IPS-18c (cell line): ENCODE results near the gene SEMA3E.
"Not testable (repeated sequence)": the region's sequence is repeated elsewhere in the genome, so short reads cannot be mapped to it uniquely, and the experiment has no call there.

ENCODE experiments used
- H3K4me3 ChIP-seq: 2 replicates; pipeline ENCODE4 v1.7.0; 2013; ENCODE audit warnings: low read depth, mild to moderate bottlenecking, low read length, moderate library complexity; ENCODE audit not compliant: insufficient read depth
- H3K9me3 ChIP-seq: one replicate; pipeline ENCODE4 v1.6.1; 2013; ENCODE audit warnings: mild to moderate bottlenecking, low read length, moderate library complexity; ENCODE audit not compliant: control insufficient read depth, insufficient read depth

SEMA3E gene

DNA sequence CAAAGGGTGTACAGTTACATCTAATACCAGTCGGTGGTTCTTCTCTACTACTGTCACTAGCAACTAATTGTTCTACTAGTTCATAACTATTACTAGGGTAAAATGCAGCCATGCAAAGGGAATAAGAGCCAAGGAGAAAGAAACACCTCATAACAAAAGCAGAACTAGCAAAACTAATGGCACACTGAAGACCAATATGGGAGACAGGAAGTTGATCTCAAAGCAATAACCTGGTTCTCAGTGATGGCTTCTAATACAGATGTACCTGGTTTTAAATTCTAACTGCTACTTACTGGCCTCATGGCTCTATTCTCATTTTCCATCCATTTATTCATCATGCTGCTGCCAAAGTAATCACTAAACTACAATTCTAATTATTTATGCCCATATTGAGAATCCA, 170.3 kb downstream of the SEMA3E start:
- no peaks in the 10 kb centered on the region for H3K9me3 ChIP-seq
- no peak overlapping the region for H3K4me3 ChIP-seq

DNA sequence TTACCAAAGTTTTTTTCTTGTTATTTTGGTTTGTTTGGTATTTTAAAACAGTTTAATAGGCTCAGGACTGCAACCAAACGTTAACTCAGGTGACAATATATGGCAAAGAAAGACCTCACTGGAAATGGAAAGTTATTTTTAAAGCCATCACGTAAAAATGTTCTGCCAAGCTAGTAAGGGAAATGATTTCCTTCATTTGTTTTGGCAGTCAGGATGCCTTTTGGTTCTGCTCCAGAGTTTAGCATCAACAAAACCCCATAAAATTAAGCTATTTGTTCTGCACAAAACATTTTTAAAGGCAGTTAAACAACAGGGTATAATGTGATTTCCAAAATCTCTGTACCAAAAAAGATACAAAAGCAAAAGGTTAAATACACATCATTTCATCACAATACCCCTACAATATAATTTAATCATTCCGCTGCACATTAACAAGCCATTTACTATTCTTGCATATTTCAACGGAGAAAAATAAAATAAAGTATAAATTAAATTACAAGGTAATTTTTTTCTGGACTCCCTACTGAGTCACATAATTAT, 172.4 kb downstream of the SEMA3E start:
- no peak overlapping the region for H3K4me3 ChIP-seq
- H3K9me3 ChIP-seq = no peaks in the 10 kb centered on the region

DNA sequence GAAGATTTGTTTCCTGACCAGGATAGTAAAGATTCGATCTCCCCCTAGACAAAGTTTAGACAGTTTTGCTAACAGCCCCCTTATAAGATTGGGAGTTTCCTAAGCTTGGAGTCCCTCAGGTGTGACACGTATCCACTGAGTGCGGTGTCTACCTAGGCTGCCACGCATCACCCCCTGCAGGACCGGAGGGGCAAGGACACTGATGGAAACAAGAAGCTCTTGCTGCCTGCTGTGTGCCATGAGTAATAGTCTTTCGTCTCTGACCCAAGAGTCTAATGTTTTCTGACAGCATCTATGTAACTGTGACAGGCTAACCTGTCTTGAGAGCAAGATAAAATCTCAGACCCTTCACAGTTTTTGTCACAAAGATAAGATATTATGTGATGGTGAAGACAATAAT, 173.5 kb downstream of the SEMA3E start:
- H3K9me3 ChIP-seq = no peaks in the 10 kb centered on the region

DNA sequence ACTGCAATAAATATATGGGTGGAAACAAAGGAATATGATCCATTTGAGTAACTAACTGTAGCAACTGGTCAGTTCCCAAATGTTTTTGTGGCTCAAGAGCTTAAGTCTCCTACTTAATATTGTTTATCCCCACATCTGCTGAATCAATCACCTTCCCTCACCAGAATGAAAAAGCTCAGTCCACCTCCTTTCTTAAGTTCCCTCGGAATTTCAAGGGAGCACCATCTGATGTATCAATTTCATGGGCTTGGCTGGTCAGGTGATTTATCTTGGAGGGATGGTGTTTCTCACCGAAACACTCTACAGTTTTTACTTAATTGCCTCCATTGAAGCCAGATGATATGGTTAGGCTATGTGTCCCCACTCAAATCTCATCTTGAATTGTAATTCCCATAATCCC, 176.6 kb downstream of the SEMA3E start:
- H3K9me3 ChIP-seq = no peaks in the 10 kb centered on the region
- no peak overlapping the region for H3K4me3 ChIP-seq

More for the DNA sequence above, 173.5 kb downstream of the SEMA3E start:
- H3K4me3 ChIP-seq = no peak overlapping the region

DNA sequence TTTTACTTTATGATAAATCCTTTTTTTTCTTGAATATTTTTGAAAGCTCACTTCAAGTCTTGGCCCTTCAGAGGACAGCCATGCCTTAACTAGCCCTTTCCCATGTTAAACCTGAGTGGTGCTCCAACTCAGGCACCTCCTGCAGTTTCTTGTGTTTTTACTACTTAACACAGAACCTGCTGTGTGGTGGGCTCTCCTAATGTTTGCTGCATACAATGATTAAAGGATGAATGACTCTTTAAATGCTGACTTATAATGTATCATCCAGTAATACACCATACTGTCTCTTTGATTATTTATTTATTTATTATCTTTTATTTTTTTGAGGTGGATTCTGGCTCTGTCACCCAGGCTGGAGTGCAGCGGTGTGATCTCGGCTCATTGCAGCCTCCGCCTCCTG, 179.4 kb downstream of the SEMA3E start:
- no peaks in the 10 kb centered on the region for H3K9me3 ChIP-seq

DNA sequence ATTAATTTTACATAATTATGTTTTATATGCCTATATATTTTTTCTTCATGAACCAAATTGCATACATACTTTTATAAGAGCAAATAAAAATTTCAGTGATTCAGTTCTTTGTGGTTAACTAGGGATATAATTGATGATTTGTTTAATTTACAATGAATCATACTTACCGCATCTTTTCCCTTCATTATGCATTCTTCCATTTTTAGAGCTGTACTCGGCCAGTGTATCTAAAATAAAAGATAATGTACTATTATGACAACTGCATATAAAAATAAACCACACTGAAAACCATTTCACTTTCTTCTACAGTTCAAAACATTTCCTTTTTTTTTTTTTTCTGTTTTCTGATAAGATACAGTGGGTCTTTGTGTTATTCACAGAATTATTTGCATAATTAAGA, 179.9 kb downstream of the SEMA3E start:
- H3K4me3 ChIP-seq = no peak overlapping the region

More for the DNA sequence above, 179.4 kb downstream of the SEMA3E start:
- H3K4me3 ChIP-seq = no peak overlapping the region

DNA sequence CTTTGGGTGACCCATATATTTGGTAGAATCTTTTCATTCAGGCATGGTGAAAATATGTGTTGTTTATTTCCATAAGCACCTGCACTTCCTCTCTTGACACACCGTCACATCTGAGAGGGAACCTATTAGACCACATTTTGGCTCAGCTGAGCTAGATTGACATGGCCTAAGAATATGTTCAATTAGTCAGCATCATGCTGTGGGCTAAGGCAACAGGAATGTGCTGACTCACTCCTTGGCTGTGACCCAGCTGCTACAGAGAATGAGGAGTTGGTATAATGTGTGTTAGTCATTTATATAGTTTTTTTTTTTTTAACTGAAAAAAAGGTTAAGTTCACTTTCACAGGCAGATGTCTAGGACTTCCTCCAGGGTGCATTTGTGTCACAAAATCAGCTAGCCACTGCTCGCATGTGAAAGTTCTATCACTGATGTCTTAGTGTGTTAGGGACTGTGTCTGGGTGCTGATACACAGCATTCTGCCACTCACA, 180.6 kb downstream of the SEMA3E start:
- Histone ChIP-seq H3K9me3 (no peaks in the 10 kb centered on the region), H3K4me3 (no peak overlapping the region)

More for the DNA sequence above, 179.9 kb downstream of the SEMA3E start:
- no peaks in the 10 kb centered on the region for H3K9me3 ChIP-seq

DNA sequence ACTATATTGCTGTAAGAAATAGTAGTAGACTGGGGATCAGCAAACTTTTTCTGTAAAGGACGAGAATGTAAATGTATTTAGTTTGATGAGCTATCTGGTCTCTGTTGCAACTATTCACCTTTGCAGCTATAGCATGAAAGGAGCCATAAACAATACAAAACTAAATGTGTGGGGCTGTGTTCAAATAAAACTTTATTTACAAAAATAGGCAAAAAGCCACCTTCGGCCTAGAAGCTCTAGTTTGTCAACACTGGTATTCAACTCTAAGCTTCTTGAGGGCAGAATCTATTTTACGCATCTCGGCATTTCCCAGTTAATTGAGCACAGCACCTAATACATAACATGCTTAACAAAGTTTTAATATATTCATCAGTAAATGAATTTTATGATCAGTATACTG, 181.4 kb downstream of the SEMA3E start:
- Histone ChIP-seq H3K4me3 (no peak overlapping the region), H3K9me3 (no peaks in the 10 kb centered on the region)

DNA sequence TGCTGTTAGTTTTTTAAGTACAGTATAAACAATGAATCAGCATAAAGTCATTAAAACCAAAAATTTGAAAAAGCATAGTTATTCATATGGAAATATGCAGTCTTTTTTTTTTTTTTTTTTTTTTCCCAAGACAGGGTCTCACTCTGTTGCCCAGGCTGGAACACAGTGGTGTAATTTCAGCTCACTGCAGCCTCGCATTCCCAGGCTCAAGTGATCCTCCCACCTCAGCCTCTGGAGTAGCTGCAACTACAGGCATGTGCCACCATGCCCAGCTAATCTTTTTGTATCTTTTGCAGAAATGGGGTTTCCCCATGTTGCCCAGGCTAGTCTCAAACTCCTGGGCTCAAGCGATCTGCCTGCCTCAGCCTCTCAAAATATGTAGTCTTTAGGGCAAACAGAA, 182.0 kb downstream of the SEMA3E start:
- no peaks in the 10 kb centered on the region for H3K9me3 ChIP-seq
- no peak overlapping the region for H3K4me3 ChIP-seq

DNA sequence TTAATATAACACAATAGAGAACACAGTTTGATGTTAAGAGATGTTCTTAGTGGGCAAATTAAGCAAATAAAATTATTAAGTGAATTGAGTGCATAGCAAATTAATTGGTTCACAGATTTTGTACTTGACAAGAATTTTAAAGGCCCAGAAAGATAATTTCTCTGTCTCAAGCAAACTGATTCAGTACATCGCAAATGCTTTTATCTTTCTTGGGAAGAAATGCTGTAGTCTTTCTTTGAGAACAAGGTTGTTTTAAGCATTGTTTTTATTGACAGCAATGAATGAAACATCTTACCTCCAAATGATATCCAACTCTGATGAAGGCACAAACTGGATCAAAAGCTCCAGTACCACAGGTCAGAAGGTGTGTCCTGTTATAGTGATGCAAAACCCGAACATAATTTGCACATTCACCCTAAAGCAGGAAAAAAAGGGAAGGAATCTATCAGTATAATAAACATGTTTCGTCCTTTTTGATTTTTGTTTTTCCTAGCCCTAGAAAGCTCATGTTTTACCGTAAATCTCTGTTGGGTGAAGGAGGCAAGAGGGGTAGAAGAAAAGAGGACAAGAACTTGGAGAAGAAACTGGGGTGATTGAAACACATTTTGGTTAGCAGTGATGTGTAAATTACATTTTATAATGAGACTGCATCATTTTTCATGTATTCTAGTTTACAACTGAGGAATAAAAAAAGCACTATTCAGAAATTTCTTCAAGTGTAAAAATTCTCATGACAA, 182.6 kb downstream of the SEMA3E start:
- Histone ChIP-seq H3K9me3 (no peaks in the 10 kb centered on the region), H3K4me3 (no peak overlapping the region)

DNA sequence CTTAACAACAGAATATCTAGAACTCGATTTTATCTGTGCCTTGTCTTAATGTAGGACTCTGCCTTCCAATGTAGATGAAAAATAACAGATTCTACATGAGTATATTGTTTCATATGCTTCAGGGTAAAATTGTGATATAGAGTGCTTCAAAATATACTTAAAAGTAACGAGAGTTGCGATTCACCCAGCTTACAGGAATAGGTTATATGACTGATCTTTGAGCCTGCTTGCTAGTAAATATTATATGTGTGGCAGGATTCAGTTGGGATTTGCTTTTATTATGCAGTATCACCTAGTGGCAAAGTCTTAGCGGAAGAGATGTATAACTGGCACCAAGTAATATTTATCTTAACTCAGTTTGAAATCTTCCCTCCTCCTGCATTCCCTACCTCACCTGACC, 183.3 kb downstream of the SEMA3E start:
- Histone ChIP-seq H3K9me3 (no peaks in the 10 kb centered on the region), H3K4me3 (no peak overlapping the region)

DNA sequence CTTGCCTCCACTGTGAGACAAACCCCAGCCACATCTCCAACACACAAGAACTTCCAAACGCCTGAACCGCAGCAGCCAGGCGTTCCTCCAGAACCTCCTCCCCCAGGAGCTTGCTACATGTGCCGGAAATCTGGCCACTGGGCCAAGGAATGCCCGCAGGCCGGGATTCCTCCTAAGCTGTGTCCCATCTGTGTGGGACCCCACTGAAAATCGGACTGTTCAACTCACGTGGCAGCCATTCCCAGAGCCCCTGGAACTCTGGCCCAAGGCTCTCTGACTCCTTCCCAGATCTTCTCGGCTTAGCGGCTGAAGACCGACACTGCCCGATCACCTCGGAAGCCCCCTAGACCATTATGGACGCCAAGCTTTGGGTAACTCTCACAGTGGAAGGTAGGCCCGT, 187.1 kb downstream of the SEMA3E start:
- peak overlapping the region; percentile 52 for H3K4me3 ChIP-seq
- H3K9me3 ChIP-seq = not testable (repeated sequence)

DNA sequence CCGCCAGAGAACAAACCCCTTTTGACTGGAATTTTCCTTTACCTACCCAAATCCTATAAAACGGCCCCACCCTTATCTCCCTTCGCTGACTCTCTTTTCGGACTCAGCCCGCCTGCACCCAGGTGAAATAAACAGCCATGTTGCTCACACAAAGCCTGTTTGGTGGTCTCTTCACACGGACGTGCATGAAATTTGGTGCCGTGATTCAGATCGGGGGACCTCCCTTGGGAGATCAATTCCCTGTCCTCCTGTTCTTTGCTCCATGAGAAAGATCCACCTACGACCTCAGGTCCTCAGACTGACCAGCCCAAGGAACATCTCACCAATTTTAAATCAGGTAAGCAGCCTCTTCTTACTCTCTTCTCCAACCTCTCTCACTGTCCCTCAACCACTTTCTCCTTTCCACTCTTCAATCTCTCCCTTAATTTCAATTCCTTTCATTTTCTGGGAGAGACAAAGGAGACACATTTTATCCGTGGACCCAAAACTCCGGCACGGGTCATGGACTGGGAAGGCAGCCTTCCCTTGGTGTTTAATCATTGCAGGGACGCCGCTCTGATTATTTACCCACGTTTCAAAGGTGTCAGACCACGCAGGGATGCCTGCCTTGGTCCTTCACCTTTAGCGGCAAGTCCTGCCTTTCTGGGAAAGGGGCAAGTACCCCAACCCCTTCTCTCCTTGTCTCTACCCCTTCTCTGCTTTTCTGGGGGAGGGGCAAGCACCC, 188.8 kb downstream of the SEMA3E start:
- H3K9me3 ChIP-seq = not testable (repeated sequence)
- peak overlapping the region; percentile 61 for H3K4me3 ChIP-seq

DNA sequence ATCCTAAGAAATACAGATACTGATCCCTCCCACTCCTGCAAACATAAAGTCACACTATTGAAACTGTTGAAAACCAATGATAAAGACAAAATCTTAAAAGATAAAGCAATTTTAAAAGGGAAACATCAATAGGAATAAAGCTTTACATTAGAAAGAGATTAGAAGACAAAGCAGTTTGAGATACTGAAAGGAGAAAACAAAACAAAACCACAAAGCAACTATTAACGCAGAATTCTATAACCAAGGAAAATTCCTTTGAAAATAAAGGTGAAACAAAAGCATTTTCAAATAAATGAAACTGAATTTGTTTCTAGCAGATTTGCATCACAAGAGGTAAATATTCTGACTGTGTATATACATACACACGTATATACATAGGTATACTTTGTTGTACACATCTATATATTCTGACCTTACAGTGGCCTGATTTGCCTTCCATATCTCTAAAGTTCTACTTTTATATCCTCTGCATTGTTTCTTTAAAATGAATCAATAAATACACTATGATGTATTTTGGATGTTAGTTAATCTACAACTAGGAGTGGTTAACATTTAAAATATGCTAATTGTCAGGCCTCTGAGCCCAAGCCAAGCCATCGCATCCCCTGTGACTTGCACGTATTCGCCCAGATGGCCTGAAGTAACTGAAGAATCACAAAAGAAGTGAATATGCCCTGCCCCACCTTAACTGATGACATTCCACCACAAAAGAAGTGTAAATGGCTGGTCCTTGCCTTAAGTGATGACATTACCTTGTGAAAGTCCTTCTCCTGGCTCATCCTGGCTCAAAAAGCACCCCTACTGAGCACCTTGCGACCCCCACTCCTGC, 189.6 kb downstream of the SEMA3E start:
- H3K9me3 ChIP-seq = not testable (repeated sequence)
- H3K4me3 ChIP-seq = peak overlapping the region; percentile 61; the same call in 1 of the 2 replicates

DNA sequence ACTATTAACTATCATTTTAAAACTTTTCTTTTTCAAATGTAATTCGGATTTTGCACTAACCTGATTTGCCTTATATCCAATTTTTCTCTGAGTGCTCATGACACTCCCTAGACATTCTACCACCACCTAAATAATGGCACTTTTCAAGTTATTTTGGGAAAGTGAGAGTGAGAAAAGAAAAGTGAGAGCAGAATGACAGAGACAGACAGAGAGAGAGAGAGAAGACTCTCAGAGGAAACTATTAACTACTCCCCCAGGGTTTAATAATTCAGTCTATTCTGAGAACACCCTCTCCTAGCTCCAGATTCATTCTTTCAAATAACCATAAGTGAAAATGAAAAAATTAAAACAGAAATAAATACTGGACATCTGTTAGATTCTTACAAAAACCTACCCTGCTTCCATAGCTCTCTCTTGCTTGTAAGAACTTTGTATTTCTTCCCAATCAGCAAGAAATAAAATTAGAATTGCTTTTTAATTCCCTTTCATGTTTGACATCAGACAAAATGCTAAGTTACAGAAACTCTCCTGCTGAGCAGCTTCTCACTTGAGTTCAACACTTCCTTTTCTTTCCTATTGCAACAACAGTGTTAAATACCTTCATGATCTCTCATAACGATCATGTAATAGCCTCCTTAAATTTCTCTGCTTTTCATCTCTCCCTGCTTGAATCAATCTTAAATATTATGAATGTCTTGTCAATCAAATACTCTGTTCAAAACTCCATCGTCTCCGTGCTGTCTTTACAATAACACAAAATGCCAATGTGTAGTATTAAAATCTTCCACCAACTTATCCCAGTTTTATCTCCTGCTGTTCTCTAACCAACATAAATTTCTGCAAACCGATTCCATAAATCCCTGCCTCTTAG, 191.7 kb downstream of the SEMA3E start:
- Histone ChIP-seq H3K9me3 (no peaks in the 10 kb centered on the region), H3K4me3 (no peak overlapping the region)

DNA sequence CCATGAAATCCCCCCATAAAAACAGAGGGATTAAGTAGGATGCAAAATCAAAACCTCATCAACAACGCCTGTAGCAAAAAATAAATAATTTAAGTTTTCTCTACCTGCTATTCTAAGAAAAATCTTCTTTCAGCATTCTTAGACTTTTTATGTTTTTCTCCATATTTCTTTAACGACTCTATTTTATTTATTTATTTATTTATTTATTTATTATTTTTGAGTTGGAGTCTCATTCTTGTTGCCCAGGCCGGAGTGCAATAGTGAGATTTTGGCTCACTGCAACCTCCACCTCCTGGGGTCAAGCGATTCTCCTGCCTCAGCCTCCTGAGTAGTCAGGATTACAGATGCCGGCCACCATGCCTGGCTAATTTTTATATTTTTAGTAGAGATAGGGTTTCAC, 192.5 kb downstream of the SEMA3E start:
- Histone ChIP-seq H3K9me3 (no peaks in the 10 kb centered on the region), H3K4me3 (no peak overlapping the region)

DNA sequence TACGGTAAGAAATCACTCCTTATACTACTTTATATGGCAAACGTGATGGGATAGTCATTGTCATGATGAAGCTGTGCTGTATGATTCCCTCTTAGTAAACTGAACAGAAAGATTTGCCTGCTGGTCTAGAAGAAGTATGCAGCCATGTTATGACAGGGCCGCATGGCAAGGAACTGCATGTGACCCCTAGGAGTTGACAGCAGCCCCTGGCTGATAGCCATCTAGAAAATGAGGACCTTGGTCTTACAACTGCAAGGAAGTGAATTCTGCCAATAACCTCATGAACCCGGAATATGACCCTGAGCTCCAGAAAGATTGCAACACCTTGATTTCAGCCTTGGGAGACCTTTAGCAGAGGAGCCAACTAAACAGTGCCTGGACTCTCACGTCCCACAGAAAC, 193.3 kb downstream of the SEMA3E start:
- Histone ChIP-seq H3K9me3 (no peaks in the 10 kb centered on the region), H3K4me3 (no peak overlapping the region)
